ENCODE data around the gene LINC00237. TPM values are rescaled to one million over a fixed set of nuclear protein-coding genes. Genes with fewer than 3 reads are reported as not detected.

The LINC00237 gene
- polyA plus RNA-seq, 3 donors, result not detected

DNA sequence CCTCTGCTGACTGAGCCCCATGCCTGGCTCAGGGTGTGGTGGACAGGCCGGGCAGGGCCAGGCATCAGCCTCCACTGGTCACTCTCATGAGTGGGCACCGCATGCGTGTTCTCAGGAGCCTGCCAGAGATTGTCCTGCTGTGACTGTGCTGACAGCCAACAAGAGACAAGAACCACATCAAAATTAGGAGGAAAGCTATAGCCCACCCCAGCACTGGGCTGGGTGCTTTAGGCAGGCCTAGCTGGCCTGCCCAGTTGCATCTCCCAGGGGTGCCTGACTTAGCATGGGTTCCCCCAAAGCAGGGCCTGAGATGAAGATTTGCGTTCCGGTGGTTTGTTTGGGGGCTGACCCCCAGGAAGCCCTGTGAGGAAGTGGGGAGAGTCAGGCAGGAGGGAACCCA lies 53.9 kb downstream of the LINC00237 start:
- DNase-seq (ENCODE audit: low read depth in 3 of 3, low spot score in 2 of 3), result no peak

DNA sequence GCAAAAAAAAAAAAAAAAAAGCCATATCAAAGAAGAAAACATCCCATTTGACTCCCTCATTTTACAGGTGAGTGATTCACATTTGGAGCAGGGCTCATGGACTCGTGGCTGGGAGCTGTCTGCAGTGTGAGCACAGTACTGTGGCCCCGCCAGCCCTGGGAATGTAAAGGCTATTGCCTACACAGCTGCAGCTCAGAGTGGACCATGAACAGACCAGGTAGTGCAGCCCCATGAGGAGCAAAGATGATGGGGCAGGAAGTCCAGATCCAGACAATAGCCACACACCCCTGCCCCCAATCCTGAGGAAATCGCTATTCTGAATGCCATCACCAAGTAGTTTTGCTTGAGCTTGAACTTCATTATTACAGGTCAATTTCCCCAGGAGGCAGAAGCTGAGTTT lies 55.4 kb downstream of the LINC00237 start:
- DNase-seq (ENCODE audit: low read depth in 3 of 3, low spot score in 2 of 3), result no peak

DNA sequence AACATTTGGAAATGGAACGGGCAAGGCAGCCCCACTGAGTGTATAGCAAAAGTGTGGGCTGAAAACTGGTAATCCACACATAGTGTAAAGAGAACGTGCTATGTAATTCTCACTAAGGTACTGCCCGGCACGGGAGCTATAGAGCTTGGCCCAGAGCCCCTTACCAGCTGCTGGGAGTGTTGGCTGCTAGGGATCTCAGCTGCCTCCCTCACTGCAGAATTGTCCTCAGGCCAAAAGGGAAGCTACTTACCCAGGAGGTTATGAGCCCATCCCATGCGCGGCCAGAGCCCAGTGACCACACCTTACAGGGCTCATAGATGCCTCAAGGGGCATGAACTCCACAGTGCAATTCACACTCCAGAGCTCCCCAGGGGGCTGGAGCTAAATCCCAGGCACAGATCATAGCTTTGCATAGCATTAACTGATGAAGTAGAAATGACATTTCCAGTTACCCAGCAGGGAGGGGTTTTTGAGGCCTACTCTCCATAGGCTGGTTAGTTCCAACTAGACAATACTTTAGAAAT lies 56.8 kb downstream of the LINC00237 start:
- no peak for DNase-seq (ENCODE audit: low read depth in 3 of 3, low spot score in 2 of 3)

DNA sequence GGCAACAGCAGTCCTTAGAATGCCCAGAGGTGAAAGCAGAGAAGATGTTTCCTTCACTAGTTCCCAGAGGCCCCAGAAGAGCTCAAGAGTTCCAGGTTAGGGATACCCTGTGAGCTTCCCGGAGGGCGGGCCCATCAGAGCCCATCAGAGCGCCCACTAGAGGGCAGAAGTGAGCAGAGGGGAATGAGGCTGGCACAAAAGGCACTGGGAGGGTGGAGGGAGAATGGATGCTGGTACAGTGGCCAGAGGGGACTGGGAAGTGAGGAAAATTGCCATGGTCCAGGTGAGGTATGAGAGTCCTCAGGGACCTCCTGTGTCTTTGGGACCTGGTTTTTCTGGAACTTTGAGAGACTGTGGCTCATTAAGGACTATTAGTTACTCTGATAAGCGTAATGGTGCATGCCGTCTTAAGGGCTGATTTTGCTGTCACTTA lies 57.3 kb downstream of the LINC00237 start:
- no peak for DNase-seq (ENCODE audit: low read depth in 3 of 3, low spot score in 2 of 3)

DNA sequence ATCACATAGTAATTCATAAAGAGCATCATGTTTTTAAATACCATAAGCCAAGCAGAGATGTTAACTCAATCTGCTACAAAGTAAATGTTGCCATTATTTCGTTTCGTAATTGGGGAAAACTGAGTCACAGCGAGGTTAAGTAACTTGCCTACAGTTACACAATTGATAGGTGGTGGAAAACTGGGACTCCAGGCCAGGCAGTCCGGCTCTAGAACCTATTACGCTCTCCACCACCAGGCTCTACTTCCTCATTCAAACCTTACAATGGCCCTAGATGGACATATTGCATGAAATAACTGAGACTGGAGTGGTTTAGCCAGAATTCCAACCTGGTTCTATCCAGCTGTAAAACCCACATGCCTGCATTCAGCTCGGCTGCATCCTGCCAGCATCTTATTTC lies 58.2 kb downstream of the LINC00237 start:
- no peak for DNase-seq (ENCODE audit: low read depth in 3 of 3, low spot score in 2 of 3)

DNA sequence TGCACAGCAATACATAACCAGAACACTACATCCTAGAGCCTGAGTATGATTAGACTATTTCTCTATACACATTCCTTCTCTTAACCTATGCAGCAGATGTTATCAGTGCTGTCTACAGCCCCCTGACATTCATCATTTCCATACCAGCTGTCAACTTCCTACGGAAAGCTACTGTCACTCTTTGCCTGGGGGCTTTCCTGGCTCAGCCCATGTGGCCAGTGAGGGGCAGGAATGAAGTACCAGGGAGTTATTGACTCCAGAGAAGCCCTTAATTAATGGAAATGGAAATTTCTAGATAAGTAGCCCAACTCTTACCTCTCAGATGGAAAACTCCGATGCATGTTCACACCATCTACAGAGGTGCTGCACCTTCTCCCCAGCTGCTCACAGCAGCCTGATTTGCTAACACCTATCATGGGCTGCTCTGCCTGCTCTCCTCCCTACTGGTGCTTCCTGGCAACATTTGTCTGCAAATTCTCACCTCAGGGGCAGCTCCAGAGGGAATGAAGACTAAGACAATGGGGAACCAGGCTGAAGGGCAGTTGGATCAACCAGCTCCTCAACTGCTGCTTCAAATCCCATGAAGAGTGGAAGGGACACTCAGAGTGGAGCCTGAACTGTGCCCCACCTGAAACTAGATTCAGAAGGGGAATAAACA lies 59.6 kb downstream of the LINC00237 start:
- DNase-seq (ENCODE audit: low read depth in 3 of 3, low spot score in 2 of 3), result no peak

Other genes starting within 250 kb of the LINC00237 start
- gene KIZ, start 19.7 kb upstream of the LINC00237 start, polyA plus RNA-seq (ENCODE audit: insufficient read length in 3 of 3), result 10 to 100 TPM; 30.9 to 36.9 (median 33.2) TPM
- gene XRN2, start 197.0 kb upstream of the LINC00237 start, polyA plus RNA-seq (ENCODE audit: insufficient read length in 3 of 3), result 100 to 1,000 TPM; 104 to 114 (median 112) TPM